ENCODE measurements around the gene AARS2. TPM values are rescaled to one million over a fixed set of nuclear protein-coding genes. Genes with fewer than 3 reads are reported as not detected.

The AARS2 gene
- total RNA-seq, 2 donors from 2014 or later = 6.5 to 7.4 TPM

- TF ChIP-seq CTCF (IDR thresholded peaks at IDR 0.05) = no peak
- Histone ChIP-seq H3K36me3 (peaks cover 62% of the 10 kb centered on the region), H3K4me1 (peaks cover 0 to 13% of the 10 kb centered on the region in 2 donors), H3K27me3 (no peaks in the 10 kb centered on the region), H3K9me3 (no peaks in the 10 kb centered on the region), H3K27ac (no peak overlapping the region), H3K4me3 (no peak overlapping the region)
- DNase-seq (ENCODE audit: low spot score) = no peak
These were observed 11.2 kb downstream of the AARS2 start for GRCh38 chr6:44301782-44302564.

GRCh38 chr6:44301106-44301505, 12.0 kb downstream of the AARS2 start:
- Histone ChIP-seq H3K36me3 (peaks cover 53% of the 10 kb centered on the region), H3K9me3 (no peaks in the 10 kb centered on the region), H3K27ac (no peak overlapping the region), H3K4me1 (peaks cover 0 to 15% of the 10 kb centered on the region in 2 donors), H3K4me3 (no peak overlapping the region), H3K27me3 (peaks cover 0 to 2% of the 10 kb centered on the region in 2 donors)
- TF ChIP-seq CTCF (IDR thresholded peaks at IDR 0.05) = no peak
- DNase-seq (ENCODE audit: low spot score) = no peak

- H3K27ac ChIP-seq = no peak overlapping the region
- peaks cover 0 to 15% of the 10 kb centered on the region in 2 donors for H3K4me1 ChIP-seq
- peaks cover 4 to 7% of the 10 kb centered on the region in 2 donors for H3K27me3 ChIP-seq
- no peaks in the 10 kb centered on the region for H3K9me3 ChIP-seq
- H3K36me3 ChIP-seq = peaks cover 50% of the 10 kb centered on the region
- no peak for DNase-seq (ENCODE audit: low spot score)
- TF ChIP-seq CTCF (IDR thresholded peaks at IDR 0.05) = no peak
- no peak overlapping the region for H3K4me3 ChIP-seq
These were observed 12.8 kb downstream of the AARS2 start for GRCh38 chr6:44300292-44300823.

- H3K27ac ChIP-seq = no peak overlapping the region
- TF ChIP-seq CTCF (IDR thresholded peaks at IDR 0.05) = no peak
- no peak overlapping the region for H3K4me3 ChIP-seq
- H3K36me3 ChIP-seq = peaks cover 37% of the 10 kb centered on the region
- H3K4me1 ChIP-seq = peaks cover 0 to 15% of the 10 kb centered on the region in 2 donors
- DNase-seq (ENCODE audit: low spot score) = no peak
- H3K27me3 ChIP-seq = peaks cover 7% of the 10 kb centered on the region in 2 donors
- H3K9me3 ChIP-seq = no peaks in the 10 kb centered on the region
These were observed 14.3 kb downstream of the AARS2 start for GRCh38 chr6:44298864-44299263.

GRCh38 chr6:44298055-44298803, 14.9 kb downstream of the AARS2 start:
- H3K4me1 ChIP-seq = peaks cover 0 to 15% of the 10 kb centered on the region in 2 donors
- no peak for DNase-seq (ENCODE audit: low spot score)
- peaks cover 31% of the 10 kb centered on the region for H3K36me3 ChIP-seq
- H3K27ac ChIP-seq = no peak overlapping the region
- peak overlapping the region in 1 of 2 donors; percentile 55 for H3K4me3 ChIP-seq
- no peaks in the 10 kb centered on the region for H3K9me3 ChIP-seq
- TF ChIP-seq CTCF (IDR thresholded peaks at IDR 0.05) = no peak
- peaks cover 7 to 13% of the 10 kb centered on the region in 2 donors for H3K27me3 ChIP-seq

Measured in right atrium auricular region (tissue), 2 donors.